Measurements from ENCODE around the gene ZCCHC14.
"Not testable (repeated sequence)": the region's sequence is repeated elsewhere in the genome, so short reads cannot be mapped to it uniquely, and the experiment has no call there.

Gene ZCCHC14

DNA sequence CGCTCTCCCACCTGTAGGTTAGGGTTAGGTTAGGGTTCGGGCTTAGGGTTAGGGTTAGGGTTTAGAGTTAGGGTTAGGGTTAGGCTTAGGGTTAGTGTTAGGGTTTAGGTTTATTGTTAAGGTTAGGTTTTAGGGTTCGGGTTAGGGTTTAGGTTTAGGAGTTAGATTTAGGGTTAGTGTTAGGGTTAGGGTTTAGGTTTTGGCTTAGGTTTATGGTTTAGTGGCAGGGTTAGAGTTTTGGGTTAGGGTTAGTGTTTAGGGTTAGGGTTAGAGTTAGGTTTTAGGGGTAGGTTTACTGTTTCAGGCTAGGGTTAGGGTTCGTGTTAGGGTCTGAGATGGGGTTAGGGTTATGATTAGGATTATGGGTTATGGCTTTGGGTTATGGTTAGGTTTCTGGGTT lies 31.6 kb upstream of the ZCCHC14 start:
- DNase-seq (ENCODE audit: low spot score) = no peak

DNA sequence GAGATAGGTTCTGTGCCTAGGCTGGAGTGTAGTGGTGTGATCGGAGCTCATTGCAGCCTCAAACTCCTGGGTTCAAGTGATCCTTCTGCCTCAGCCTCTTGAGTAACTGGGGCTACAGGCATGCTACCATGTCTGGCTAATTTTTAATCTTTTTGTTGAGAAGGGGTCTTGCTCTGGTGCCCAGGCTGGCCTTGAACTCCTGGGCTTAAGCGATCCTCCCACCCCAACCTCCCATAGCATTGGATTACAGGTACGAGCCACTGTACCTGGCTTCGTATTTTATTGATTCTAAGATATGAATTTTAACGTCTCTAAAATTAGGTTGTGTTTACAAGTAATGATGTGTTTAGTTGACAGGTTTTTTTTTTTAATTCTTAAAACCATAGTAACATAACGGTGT lies 30.8 kb upstream of the ZCCHC14 start:
- not testable (repeated sequence) for DNase-seq (ENCODE audit: low spot score)

DNA sequence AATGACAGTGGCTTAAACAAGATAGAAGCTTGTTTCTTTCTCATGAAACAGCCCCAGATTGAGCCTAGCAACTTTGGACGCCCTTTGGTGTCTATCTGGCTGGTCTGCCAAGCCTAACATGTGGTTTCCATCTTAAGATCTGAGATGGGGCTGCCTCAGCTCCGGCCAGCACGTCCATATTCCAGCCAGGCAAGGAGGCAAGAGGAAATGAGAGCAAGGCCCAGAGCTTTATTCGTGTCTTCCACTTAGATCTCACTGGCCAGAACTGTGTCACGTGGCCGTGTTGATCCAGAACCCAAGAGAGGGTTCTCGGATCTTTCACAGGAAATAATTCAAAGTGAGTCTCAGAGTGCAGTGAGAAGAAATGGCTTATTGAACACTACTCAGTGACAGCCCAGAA lies 28.9 kb upstream of the ZCCHC14 start:
- DNase-seq (ENCODE audit: low spot score) = not testable (repeated sequence)

DNA sequence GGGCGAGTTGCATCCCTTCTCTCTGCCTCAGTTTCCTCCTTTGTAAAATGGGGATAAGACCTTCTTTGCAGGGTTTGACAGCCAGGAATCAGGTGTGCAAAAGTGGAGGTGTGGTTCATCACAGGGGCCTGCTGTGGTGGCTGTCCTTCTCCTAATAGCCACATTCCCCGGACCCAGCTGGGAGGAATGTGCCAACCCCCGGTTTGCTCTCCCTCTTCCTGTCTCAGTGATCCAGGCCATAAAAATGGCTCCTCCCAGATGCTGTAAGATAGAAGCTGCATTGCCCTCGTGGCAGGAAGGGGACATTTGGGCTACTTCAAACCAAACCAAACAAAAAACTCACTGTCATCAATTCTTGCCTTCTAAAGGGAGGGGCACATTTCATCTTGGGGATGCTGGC lies 26.3 kb upstream of the ZCCHC14 start:
- DNase-seq (ENCODE audit: low spot score) = not testable (repeated sequence)

DNA sequence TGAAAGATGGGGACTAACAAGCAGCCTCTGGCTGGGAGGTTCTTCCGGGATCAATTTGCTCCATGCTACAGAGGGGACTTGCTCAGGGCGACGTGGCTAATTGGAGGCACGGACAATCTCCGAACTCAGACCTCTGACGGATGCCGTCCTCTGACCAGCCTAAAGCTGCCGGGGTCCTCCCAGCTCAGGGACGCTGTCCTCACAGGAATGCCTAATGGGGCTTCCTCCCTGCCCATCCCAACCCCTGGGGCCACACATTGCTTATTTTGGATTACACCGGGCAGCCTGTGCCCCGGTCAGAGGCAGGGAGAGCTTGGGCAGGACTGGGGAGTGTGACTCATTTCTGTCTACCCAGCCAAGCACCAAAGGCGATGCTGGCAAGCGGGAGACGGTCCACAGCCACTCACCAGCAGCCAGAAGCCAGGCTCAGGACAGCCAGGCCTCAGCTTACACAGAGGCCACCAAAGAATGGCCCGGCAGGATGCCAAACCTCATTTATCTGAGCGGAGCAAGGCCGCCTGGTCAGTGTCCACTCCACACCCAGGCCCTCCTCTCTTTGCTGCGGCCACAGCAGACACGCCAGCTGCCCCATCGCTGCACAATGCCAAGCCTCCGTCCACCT lies 25.7 kb upstream of the ZCCHC14 start:
- not testable (repeated sequence) for DNase-seq (ENCODE audit: low spot score)

DNA sequence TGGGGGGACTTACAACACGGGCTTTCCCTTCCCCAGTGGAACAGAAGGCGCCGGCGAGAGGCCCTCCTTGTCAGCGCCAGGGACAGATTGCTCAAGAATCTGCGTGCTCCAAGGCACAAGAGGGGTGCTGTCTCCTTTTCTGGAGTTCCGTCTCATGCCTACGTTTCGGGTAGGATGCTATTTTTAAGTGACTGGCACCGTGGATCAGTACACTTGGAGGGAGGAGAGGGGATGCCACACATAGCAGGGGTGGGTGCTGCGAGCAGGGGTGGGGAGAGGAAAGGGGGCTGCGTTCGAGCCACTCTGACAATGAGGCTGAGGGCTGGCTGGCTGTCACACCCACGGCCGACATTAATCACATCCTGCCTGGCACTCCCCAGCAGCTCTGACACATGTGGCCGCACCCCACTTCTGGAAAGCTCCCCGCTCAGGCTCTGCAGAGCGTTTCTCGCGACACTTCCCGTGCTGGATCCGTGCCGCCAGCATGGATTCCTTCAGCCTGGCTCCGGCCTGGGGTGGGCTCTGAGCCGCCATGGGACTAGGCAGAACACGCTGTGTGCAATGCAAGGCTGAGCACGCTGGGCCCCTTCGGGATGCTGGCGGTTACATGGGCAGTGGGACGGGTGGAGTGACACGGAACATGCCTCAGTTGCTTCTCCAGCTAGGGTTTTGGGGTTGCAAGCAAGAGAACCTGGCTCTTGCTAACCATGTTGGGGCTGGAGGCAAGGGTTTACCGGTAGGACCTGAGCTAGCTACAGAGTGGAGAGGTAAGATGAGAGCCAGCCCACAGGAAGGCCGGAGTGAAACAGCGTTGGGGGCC lies 25.0 kb upstream of the ZCCHC14 start:
- not testable (repeated sequence) for DNase-seq (ENCODE audit: low spot score)

DNA sequence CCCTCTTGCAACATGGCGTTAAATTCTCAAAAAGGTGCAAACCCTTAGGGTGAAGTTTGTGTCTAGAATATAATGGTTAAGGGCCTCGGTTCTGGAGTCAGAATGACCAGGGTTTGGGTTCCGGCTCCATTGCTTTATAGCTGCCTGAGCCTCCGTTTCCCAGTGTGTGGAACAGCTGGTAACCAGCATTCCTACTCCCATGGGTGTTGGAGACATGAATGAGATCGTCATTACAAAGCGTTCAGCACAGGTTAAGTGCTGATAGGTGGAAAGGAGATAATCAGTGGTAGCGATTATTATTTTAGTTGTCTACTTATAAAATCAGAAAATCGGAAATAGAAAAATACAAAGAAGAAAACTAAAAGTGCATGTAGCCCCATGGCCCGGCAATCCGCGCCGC lies 23.5 kb upstream of the ZCCHC14 start:
- DNase-seq (ENCODE audit: low spot score) = no peak

DNA sequence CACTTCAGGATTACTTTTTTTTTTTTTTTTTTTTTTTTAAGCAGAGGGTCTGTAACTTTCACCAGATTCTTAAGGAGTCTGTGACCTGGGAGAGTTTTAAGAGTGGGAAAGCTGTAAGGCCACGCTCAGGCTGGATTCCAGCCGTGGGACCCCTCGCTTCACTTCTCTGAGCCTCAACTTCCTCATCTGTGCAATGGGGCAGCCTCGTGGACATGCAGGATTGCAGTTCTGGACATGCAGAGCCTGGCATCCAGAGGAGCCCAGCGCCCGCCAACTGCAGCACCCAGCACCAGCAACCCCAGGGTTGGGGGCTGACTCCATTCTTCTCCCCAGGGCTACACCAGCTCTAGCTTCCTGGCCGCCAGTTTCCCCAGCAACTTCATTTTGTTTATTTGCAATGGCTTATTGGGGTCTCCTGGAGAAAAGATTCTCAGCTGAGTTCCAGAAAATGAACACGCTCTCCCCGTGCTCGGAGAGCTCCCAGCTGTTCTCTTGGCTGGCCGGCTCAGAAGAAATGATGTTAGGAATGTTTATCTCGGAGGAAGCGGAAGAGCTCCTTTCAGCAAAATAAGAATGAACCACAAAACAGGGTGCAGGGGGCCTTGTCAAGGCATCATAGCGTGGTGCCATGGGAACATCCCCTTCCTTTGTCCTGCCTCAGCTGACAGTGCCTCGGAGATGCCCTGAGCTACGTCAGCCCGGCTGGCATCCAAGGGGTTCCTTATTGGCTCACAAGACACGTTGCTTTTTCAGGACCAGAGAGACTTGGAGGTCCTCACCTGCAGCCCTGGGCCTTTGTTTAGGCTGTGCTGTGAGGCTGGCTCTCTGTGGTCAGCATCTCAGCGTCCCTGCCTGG lies 22.9 kb upstream of the ZCCHC14 start:
- no peak for DNase-seq (ENCODE audit: low spot score)

DNA sequence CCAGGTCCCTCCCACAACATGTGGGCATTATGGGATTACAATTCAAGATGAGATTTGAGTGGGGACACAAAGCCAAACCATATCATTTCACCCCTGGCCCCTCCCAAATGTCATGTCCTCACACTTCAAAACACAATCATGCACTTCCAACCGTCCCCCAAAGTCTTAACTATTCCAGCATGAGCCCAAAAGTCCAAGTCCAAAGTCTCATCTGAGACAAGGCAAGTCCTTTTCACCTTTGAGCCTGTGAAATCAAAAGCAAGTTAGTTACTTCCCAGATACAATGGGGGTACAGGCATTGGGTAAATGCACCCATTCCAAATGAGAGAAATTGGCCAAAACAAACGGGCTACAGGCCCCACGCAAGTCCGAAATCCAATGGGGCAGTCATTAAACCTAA lies 17.0 kb upstream of the ZCCHC14 start:
- DNase-seq (ENCODE audit: low spot score) = not testable (repeated sequence)

DNA sequence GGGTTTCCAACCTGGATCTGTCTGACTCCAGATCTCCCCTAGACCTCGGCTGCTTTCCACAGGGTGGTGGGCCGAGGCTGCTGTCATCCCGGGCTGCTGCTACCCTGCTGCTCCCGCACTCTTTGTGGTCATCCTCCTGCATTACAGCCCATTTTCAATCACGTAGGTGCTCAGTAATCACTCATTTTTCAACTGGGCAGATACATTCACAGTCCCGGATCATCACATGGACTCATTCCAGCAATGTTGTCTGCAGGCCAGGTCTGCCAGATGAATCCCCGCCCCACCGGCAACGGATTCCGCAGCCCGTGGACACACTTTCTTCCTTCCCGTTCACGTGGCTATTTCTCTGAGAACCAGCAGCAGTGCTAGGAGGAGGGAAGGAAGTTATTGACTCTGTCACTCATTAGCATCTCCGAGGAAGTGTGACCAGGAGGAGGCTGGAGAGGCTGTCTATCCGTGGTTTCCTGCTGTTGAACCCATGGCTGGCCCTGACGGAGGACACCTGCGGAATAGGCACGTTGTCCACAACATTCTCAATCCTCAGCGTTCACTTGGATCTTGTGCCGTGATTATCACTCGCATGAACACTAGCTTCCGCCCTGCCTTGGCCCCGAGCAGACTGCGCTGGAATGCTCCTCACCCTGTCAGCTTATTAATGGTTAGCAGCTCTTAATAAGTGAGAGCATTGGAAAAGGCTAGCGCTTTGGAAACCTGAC lies 14.7 kb upstream of the ZCCHC14 start:
- no peak for DNase-seq (ENCODE audit: low spot score)

DNA sequence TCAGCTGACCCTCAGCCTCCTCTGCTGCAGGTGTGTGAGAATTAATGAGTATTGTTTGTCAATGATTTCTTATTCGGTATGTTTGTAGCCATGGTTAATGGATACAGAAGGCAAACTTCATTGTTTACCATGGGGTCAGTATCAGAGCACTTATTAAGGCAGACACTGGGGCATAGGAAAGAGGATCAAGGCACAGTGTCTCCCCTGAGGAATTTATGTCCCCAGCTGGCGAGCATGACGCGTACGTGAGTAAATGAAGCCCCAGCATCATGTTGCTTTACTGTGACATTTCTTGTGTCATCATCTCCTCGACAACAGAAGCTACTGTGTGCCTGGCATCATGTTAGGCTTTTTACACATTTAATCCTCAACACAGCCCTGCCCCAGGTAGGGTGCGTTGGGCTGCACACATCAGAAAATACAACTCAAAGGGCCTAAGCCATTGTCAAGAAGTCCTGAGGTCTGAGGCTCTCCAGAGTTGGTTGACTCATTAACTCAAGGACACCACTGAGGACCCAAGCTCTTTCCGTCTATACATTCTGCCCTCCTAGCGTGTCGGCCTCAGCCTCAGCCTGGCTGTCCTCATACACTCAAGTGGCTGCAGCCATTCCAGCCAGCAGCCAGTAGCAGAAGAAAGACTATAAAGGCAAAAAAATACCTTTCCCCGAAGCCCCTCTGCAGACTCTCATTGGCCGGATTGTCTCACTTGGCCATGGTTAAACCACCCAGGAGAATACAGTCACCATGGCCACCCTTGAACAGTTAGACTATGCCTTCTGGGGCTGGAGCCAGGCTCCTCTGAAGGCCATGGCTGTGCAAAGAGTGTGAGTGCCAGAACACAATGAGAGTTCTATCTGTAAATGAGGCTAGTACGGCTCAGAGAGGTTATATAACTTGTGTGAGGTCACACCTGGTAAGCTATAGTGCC lies 13.9 kb upstream of the ZCCHC14 start:
- DNase-seq (ENCODE audit: low spot score) = no peak

DNA sequence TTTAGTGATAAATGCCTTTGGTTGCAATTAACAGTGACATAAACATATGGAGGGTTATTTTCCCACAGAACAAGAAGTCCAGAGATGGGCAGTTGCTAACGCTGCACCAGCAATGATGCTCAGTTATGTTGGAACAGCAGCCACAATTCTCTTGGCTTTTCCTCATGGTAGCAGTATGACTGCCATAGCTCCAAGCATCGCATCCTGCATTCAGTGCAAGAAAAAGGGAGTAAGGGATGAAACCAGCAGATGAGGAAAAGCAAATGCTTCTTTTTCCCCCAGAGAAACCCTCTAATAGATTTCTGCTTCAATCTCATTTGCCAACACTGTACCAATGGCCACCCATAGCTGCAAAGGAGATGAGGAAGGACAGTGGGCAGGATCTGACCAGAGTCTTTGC lies 13.0 kb upstream of the ZCCHC14 start:
- no peak for DNase-seq (ENCODE audit: low spot score)

DNA sequence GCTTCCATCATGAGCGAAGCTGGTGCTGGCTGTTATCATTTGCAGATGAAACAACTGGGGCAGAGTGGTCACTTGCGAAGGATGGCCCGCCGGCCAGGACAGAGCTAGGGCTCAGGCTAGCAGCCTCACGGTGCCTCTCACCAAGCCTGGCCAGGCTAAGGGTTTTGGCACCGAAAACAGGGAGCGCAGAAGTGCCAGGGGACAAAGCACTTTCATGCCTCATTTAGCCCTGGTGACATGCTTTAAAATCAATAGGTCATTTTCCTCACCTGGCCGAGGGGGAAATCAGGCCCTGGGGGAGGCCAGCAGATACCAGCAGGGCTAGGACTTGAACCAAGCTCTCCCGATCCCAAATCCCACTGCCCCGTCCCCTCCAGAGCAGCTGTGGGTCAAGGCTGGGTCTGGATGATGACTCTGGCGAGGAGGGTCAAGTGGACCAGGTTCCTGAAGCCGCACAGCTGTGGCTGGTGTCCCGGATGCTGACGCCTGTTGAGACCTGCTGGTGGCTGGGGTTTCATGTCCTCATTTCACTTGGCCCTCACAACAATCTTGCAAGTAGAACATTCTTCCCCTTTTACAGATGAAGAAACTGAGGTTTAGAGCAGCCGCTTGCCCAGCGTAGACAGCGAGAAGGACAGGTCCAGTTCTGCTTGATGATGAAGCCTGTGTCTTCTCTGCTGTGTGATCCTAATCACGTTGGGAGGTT lies 10.6 kb upstream of the ZCCHC14 start:
- DNase-seq (ENCODE audit: low spot score) = not testable (repeated sequence)

DNA sequence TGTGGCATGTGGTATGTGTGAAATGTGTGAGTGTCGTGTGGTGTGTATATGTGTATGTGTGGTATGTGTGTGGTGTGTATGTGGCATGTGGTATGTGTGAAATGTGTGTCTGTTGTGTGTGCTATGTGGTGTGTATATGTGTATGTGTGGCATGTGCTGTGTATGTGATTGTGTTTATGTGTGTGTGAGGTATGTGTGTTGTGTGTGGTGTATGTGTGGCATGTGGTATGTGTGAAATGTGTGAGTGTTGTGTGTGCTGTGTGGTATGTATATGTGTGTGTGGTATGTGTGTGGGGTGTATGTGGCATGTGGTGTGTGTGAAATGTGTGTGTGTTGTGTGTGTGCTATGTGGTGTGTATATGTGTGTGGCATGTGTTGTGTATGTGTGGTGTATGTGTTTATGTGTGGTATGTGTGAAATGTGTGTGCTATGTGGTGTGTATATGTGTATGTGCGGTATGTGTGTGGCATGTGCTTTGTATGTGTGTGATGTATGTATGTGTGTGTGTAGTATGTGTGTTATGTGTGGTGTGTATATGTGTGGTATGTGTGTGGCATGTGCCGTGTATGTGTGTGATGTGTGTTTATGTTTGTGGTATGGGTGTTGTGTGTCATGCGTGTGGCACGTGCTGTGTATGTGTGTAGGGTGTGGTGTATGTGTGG lies 9.6 kb upstream of the ZCCHC14 start:
- no peak for DNase-seq (ENCODE audit: low spot score)

DNA sequence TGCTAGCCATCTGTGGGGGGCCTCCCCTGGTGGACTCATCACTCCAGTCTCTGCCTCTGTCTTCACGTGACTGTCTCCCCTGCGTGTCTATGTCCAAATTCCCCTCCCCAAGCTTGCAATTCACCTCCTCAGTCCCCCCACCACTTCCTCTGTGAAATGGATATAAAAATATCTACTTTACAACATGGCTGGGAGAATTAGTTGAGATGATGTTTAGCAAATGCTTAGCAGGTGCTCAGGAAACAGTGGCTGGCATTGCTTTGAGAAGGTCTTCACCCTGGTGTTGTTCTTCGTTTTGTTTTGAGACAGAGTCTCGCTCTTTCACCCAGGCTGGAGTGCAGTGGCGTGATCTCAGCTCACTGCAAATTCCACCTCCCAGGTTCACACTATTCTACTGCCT lies 8.3 kb upstream of the ZCCHC14 start:
- no peak for DNase-seq (ENCODE audit: low spot score)

DNA sequence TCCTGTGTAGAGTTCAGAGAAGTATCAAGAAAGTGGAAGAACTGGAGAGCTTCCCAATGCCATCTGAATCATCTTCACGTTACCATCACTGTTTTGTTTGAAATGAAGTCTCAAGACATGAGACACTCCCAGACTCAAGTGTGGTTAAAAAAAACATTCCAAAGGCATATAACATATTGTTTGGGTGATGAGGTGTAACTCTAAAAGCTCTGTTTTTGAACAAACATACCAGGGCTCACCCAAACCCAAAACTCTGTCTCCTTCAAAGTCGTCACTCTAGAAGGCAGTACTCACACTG lies 6.3 kb upstream of the ZCCHC14 start:
- peak; percentile 46 for DNase-seq (ENCODE audit: low spot score)

DNA sequence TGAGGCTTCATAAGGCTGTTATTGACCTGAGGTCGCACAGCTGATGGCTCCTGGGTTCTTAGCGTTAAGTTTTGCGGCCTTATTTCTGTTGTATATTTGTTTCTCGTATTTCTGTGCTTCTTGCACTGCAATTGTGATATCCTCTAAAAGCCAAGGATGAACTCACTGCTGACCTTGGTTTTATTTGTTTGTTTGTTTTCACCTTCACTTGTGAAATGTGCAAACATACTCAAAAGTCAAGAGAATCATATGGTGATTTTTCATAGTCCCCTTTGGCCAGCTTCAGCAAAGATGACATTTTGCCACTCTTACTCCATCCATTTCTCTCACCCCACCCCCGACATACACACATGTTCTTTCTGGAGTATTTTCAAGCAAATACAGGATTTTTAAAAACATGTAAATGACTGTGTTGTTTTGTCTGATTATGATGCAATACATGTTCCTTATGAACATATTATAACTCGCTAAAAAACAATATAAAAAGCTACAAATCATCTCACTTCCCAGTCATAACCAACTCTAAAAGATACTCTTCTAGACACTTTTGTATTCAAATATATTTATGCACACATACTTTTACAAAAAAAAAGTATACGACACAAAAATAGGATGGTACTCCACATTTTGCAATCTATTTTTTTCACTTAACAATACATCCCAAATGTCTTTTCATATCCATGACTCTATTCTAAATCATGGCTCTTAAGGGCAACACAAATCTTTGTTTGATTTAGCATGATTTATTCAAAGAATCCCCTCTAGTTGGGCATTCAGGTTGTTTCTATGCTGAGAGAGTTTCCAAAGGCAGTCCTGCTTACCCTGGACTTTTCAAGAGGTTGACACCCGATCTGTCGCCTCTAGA lies 5.7 kb upstream of the ZCCHC14 start:
- no peak for DNase-seq (ENCODE audit: low spot score)

DNA sequence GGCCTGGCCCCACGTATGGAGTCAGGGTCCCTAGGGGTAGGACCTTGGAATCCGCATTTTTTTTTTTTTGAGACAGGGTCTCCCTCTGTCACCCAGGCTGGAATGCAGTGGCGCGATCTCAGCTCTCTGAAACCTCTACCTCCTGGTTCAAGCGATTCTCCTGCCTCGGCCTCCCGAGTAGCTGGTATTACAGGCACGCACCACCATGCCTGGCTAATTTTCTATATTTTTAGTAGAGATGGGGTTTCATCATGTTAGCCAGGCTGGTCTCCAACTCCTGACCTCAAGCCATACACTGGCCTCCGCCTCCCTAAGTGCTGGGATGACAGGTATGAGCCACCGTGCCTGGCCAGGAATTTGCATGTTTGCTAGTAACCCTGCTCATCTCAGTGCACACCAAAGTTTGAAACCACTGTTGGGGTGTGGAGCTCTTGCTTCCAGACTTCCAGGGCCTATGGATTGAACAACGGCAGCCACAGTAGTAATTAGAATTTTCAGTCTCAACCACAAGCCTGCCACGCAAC lies 5.0 kb upstream of the ZCCHC14 start:
- not testable (repeated sequence) for DNase-seq (ENCODE audit: low spot score)

Measured in RKO (cell line).